Sigmoid colon (tissue), 7 donors: ENCODE data around the gene MGST2. TPM values are rescaled to one million over a fixed set of nuclear protein-coding genes. Genes with fewer than 3 reads are reported as not detected.

Experiments used
- DNase-seq: peaks from one replicate; pipeline ENCODE4 v3.0.0-alpha.2; 2019
- H3K27ac ChIP-seq, 4 donors: fragments of 200-600 bp; sonication (generic); one replicate each; pipeline ENCODE4 v1.5.1; 2016 to 2019; ENCODE audit warnings: mild to moderate bottlenecking in 1 of 4
- H3K27me3 ChIP-seq, 3 donors: fragments of 200-600 bp; sonication (generic); one replicate each; pipeline ENCODE4 v1.5.1; 2019; ENCODE audit warnings: mild to moderate bottlenecking in 1 of 3
- H3K36me3 ChIP-seq, 4 donors: fragments of 200-600 bp; sonication (generic); one replicate each; pipeline ENCODE4 v1.5.1; 2016 to 2019
- H3K4me1 ChIP-seq, 4 donors: fragments of 200-600 bp; sonication (generic); one replicate each; pipeline ENCODE4 v1.5.1; 2017 to 2019
- H3K4me3 ChIP-seq, 4 donors: fragments of 200-600 bp; sonication (generic); one replicate each; pipeline ENCODE4 v1.5.1; 2017 to 2019; ENCODE audit warnings: mild to moderate bottlenecking in 2 of 4, moderate library complexity in 1 of 4
- H3K9me3 ChIP-seq, 4 donors: fragments of 200-600 bp in 3 of 4; sonication (generic) in 3 of 4; one replicate each; pipeline versions ENCODE4 v1.5.1 to v1.6.1; 2013 to 2019
- CTCF ChIP-seq, 4 experiments: fragments of 450-650 bp in 3 of 4; fragments of 200-600 bp in 1 of 4; IDR thresholded peaks; one replicate each; pipeline ENCODE4 v1.5.1; 2016 to 2019; ENCODE audit warnings: antibody characterized with exemption in 4 of 4, mild to moderate bottlenecking in 3 of 4, moderate library complexity in 2 of 4
- EP300 ChIP-seq, 4 donors: sonication (generic); formaldehyde crosslinking; IDR thresholded peaks; one replicate each; pipeline ENCODE4 v1.6.1; 2017; ENCODE audit warnings: antibody characterized with exemption in 4 of 4
- POLR2A ChIP-seq, 2 donors: fragments of 450-650 bp; IDR thresholded peaks; one replicate each; pipeline ENCODE4 v1.6.1; 2016; ENCODE audit warnings: antibody characterized with exemption in 2 of 2, mild to moderate bottlenecking in 2 of 2, moderate library complexity in 2 of 2
- POLR2AphosphoS5 ChIP-seq, 4 donors: sonication (generic); formaldehyde crosslinking; IDR thresholded peaks; one replicate each; pipeline ENCODE4 v1.6.1; 2017; ENCODE audit warnings: antibody characterized with exemption in 4 of 4
- WGBS, 2 donors: extraction: QIAGEN DNeasy Blood & Tissue Kit; methylation state at CpG; one replicate each; pipeline ENCODE4 v1.1.7; 2013; 5-methylcytosine and 5-hydroxymethylcytosine counted together
- intact Hi-C: fragments of 100-400 bp; cut with DNase I; formaldehyde crosslinking; loops from one replicate; pipeline ENCODE4 v1.15.1; 2023
- polyA plus RNA-seq, 3 donors: library from polyadenylated mRNA; stranded (reverse); fragments of 200-250 nt; gene quantifications; one replicate each; pipeline ENCODE4 v1.2.3, GENCODE V29; 2013
- total RNA-seq, 4 donors: library from RNA; depleted of rRNA; stranded (reverse); fragments of >200 nt; gene quantifications; one replicate each; pipeline ENCODE4 v1.1.0, GENCODE V29; 2016
- donor health status: healthy with polysubstance abuse.
- donor health status: Bipolar disorder and iron deficiency.
- donor health status: healthy.

MGST2 gene
- total and polyA plus RNA-seq, 7 donors = 30.8 to 143 (median 48.2) TPM

GRCh38 chr4:139643042-139643895 is 22.4 kb upstream of the MGST2 start:
- intact Hi-C loops = no loop called here
- Histone ChIP-seq H3K36me3 (no peaks in the 10 kb centered on the region), H3K9me3 (peaks cover 0 to 11% (median under 1%) of the 10 kb centered on the region in 4 donors), H3K27ac (no peak overlapping the region), H3K27me3 (no peaks in the 10 kb centered on the region), H3K4me3 (no peak overlapping the region), H3K4me1 (no peaks in the 10 kb centered on the region)
- WGBS, 2 donors = 82 to 85% methylated on average over 11 of the region's 11 CpGs
- TF ChIP-seq POLR2AphosphoS5 (IDR thresholded peaks at IDR 0.05) (no peak), CTCF (IDR thresholded peaks at IDR 0.05) (no peak), POLR2A (IDR thresholded peaks at IDR 0.05) (no peak), EP300 (IDR thresholded peaks at IDR 0.05) (no peak)
- DNase-seq = no peak

- Histone ChIP-seq H3K36me3 (no peaks in the 10 kb centered on the region), H3K4me1 (no peaks in the 10 kb centered on the region), H3K27me3 (no peaks in the 10 kb centered on the region), H3K27ac (no peak overlapping the region), H3K4me3 (no peak overlapping the region), H3K9me3 (no peaks in the 10 kb centered on the region)
- intact Hi-C loops = no loop called here
- 81 to 88% methylated on average over 6 of the region's 6 CpGs for WGBS, 2 donors
- no peak for DNase-seq
- TF ChIP-seq CTCF (IDR thresholded peaks at IDR 0.05) (no peak), POLR2AphosphoS5 (IDR thresholded peaks at IDR 0.05) (no peak), POLR2A (IDR thresholded peaks at IDR 0.05) (no peak), EP300 (IDR thresholded peaks at IDR 0.05) (no peak)
Observed at GRCh38 chr4:139645458-139645857, 20.2 kb upstream of the MGST2 start.

- H3K27me3 ChIP-seq = no peaks in the 10 kb centered on the region
- peaks cover 0 to 5% (median 2%) of the 10 kb centered on the region in 4 donors for H3K4me1 ChIP-seq
- no peaks in the 10 kb centered on the region for H3K9me3 ChIP-seq
- intact Hi-C loops = no loop called here
- no peaks in the 10 kb centered on the region for H3K36me3 ChIP-seq
- no peak overlapping the region for H3K4me3 ChIP-seq
- H3K27ac ChIP-seq = no peak overlapping the region
- no peak for TF ChIP-seq POLR2A (IDR thresholded peaks at IDR 0.05)
- TF ChIP-seq POLR2AphosphoS5 (IDR thresholded peaks at IDR 0.05) = no peak
- TF ChIP-seq EP300 (IDR thresholded peaks at IDR 0.05) = no peak
- TF ChIP-seq CTCF (IDR thresholded peaks at IDR 0.05) = no peak
- WGBS, 2 donors = 90 to 91% methylated on average over 1 of the region's 1 CpG
- DNase-seq = no peak
Observed at GRCh38 chr4:139647184-139647583, 18.4 kb upstream of the MGST2 start.

- no peak for DNase-seq
- Histone ChIP-seq H3K36me3 (no peaks in the 10 kb centered on the region), H3K4me1 (peaks cover 0 to 5% (median 2%) of the 10 kb centered on the region in 4 donors), H3K4me3 (no peak overlapping the region), H3K27me3 (no peaks in the 10 kb centered on the region), H3K9me3 (no peaks in the 10 kb centered on the region), H3K27ac (no peak overlapping the region)
- TF ChIP-seq POLR2A (IDR thresholded peaks at IDR 0.05) (no peak), POLR2AphosphoS5 (IDR thresholded peaks at IDR 0.05) (no peak), CTCF (IDR thresholded peaks at IDR 0.05) (no peak), EP300 (IDR thresholded peaks at IDR 0.05) (no peak)
- intact Hi-C loops = no loop called here
- 78 to 83% methylated on average over 1 of the region's 1 CpG for WGBS, 2 donors
Observed at GRCh38 chr4:139647952-139648351, 17.7 kb upstream of the MGST2 start.
